Stimulated activated CD8-positive, alpha-beta memory T cell treated with anti-CD3 and anti-CD28 coated beads, Interleukin-15, amount 100 ng/mL, for 4 hours (primary cell): ENCODE measurements around the gene TECPR1.

Experiments
- DNase-seq, 2 donors: peaks; one replicate each; pipeline ENCODE4 v3.0.0-alpha.2; 2020; ENCODE audit warnings: low read depth in 2 of 2

TECPR1 gene

DNA sequence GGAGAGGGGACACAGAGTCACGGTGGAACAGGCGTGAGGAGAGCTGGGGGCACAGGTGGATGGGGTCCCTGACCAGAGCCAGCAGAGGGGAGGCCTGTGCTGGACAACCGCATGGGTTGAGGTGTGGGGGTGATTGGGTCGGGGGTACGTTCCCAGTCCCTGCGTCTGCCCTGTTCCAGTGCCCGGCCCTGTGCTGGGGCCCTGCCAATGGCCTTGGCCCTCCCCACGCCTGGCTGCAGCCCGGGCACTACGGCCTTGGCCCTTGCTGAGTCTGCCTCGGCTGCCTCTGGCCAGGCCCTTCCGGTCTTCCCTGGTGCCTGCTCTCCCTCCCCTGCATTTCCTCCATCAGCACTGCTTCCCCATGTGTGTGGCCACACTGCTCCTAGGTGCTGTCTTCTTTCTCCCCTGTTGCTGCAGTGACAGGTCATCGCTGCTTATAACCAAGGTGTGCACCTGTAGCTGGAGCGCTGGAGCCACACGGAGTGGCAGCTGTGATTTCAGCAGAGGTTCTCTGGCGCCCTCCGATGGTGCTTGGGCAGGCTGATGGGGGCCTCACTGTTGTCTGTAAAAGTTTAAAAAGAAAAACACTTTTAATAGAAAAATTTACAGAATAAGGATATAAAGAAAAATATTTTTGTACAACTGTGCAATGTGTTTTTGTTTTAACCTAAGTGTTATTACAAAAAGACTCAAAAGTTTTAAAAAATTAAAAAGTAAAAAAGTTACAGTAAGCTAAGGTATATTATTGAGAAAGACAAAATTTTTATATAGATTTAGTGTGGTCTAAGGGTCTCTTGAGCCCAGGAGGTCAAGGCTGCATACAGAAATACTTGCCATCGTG lies 86.0 kb downstream of the TECPR1 start:
- DNase-seq: no peak
